Measurements from ENCODE around the gene ZNF331. TPM values are rescaled to one million over a fixed set of nuclear protein-coding genes. Genes with fewer than 3 reads are reported as not detected.

Gene ZNF331
- total RNA-seq, 1 donor from 2014 or later = 7.9 TPM

GRCh38 chr19:53606031-53606430, 68.1 kb downstream of the ZNF331 start:
- Mint-ChIP-seq H3K4me3 (ENCODE audit: unreplicated experiment) (no peak overlapping the region), H3K27me3 (ENCODE audit: low read depth) (no peaks in the 10 kb centered on the region), H3K9me3 (ENCODE audit: low read depth) (peaks cover 28% of the 10 kb centered on the region), H3K27ac (ENCODE audit: unreplicated experiment) (no peak overlapping the region), H3K4me1 (ENCODE audit: low read depth) (no peaks in the 10 kb centered on the region), H3K36me3 (ENCODE audit: low read depth) (no peaks in the 10 kb centered on the region)
- DNase-seq (ENCODE audit: low spot score) = no peak
- TF ChIP-seq CTCF (IDR thresholded peaks at IDR 0.05) = no peak

DNA sequence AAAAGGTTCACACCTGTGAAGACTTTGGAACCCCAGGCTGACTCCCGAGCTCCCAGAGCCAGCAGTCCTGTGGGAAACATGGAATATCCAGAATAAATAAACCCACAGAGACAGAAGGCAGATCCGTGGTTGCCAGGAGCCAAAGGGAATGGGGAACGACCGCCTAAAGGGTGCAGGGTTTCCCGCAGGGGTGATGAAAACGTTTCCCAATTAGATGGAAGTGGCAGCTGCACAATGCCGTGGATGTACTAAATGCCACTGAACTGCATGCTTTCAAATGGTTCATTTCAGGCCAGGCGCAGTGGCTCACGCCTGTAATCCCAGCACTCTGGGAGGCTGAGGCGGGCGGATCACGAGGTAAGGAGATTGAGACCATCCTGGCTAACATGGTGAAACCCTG, 70.4 kb downstream of the ZNF331 start:
- no peak for TF ChIP-seq CTCF (IDR thresholded peaks at IDR 0.05)
- H3K27ac Mint-ChIP-seq (ENCODE audit: unreplicated experiment) = no peak overlapping the region
- no peak overlapping the region for H3K4me3 Mint-ChIP-seq (ENCODE audit: unreplicated experiment)
- no peak for DNase-seq (ENCODE audit: low spot score)
- H3K9me3 Mint-ChIP-seq (ENCODE audit: low read depth) = peaks cover 32% of the 10 kb centered on the region
- H3K27me3 Mint-ChIP-seq (ENCODE audit: low read depth) = no peaks in the 10 kb centered on the region
- H3K36me3 Mint-ChIP-seq (ENCODE audit: low read depth) = no peaks in the 10 kb centered on the region
- no peaks in the 10 kb centered on the region for H3K4me1 Mint-ChIP-seq (ENCODE audit: low read depth)

DNA sequence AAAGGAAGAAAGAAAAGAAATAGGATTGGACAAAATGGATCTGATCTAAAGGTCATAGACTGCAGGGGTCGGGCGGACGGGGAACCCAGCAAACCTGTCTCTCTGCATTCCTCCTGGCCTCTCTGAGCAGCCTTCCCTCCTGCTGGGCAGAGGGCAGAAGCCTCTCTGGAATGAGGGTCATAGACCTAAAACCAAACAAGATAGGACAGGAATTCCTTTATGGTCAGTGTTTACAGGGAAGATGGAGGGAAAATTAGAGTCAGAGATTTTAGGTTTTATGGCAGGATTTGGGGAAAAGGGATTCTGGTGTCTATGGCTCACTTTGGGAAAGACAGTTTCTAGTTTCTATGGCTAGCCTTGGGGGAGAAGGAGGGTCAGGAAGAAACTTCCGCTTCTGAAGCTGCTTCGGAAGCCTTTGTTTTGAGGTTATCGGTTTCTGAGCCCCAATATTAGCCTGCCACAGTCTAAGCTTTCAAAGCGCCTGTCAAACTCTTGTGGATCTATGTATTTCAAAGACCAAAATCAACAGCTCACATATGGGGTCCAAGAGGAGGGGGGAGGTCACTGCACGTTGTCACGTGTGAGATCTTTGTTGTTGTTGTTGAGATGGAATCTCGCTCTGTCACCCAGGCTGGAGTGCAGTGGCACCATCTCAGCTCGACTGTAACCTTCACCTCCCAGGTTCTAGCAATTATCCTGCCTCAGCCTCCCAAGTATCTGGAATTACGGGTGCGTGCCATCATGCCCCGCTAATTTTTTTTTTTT, 75.0 kb downstream of the ZNF331 start:
- Mint-ChIP-seq H3K36me3 (ENCODE audit: low read depth) (no peaks in the 10 kb centered on the region), H3K4me3 (ENCODE audit: unreplicated experiment) (no peak overlapping the region), H3K27ac (ENCODE audit: unreplicated experiment) (no peak overlapping the region), H3K27me3 (ENCODE audit: low read depth) (no peaks in the 10 kb centered on the region), H3K9me3 (ENCODE audit: low read depth) (peaks cover 33% of the 10 kb centered on the region), H3K4me1 (ENCODE audit: low read depth) (no peaks in the 10 kb centered on the region)
- no peak for TF ChIP-seq CTCF (IDR thresholded peaks at IDR 0.05)
- DNase-seq (ENCODE audit: low spot score) = no peak

DNA sequence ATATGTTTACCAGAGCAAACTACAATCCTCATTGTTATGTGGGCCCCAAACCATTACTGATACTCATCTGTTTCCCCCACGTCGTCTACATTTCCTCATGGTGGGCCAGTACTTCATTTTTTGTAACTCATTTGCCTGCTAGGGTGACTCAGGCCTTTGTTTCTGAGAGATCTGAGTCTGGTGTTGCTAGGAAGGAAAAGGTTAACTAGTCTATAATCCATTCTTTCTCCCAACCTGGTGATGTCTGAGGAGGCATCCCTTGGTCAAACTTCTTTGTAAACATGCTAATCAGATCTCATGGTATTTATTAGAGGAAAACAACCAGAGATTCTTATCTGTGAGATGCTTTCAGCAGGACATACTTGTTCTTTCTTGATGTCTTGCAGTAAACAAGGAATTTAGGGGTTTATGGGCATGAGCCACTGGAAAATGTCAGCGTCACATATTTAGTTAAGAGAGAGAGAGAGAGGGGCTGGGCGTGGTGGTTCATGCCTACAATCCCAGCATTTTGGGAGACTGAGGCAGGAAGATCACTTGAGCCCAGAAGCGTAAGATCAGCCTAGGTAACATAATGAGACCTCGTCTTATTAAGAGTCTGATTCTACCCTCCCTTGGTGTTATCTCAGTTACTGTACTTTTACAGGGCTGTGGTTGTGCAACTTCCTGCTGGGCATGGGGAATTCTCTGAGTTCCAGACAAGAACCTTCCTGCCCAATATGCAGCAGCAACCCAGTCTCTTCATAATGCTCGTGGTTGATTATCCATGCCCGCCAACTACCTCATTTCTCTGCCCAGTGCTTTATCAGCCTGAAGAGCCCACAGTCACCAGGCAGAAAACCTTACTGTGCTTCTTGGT, 84.2 kb downstream of the ZNF331 start:
- no peak overlapping the region for H3K4me3 Mint-ChIP-seq (ENCODE audit: unreplicated experiment)
- DNase-seq (ENCODE audit: low spot score) = no peak

More for the DNA sequence above, 84.2 kb downstream of the ZNF331 start:
- Mint-ChIP-seq H3K27ac (ENCODE audit: unreplicated experiment) (no peak overlapping the region), H3K36me3 (ENCODE audit: low read depth) (peaks cover 1% of the 10 kb centered on the region), H3K9me3 (ENCODE audit: low read depth) (peaks cover 22% of the 10 kb centered on the region), H3K27me3 (ENCODE audit: low read depth) (no peaks in the 10 kb centered on the region), H3K4me1 (ENCODE audit: low read depth) (no peaks in the 10 kb centered on the region)
- TF ChIP-seq CTCF (IDR thresholded peaks at IDR 0.05) = no peak
